Measurements from ENCODE around the gene TP53TG5. TPM values are rescaled to one million over a fixed set of nuclear protein-coding genes. Genes with fewer than 3 reads are reported as not detected.
A peak's percentile ranks its signal among the peaks of the same experiment; 100 is the strongest.

TP53TG5 gene
- total RNA-seq, 4 donors from 2014 or later: not detected

DNA sequence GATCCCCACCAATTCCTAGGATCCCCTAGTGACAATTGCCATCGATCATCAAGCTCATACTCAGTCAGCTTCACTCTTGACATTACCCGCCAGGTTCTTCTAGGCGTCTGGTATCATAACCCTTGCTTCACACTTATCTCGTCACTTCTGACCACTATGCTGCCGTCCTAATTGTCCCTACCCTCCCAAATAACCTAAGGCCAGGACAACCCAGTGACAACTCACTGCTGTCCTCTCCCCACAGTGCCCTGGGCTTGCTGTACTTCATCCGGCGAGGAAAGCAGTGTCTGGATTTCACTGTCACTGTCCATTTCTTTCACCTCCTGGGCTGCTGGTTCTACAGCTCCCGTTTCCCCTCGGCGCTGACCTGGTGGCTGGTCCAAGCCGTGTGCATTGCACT lies 11.5 kb downstream of the TP53TG5 start:
- TF ChIP-seq CTCF (IDR thresholded peaks at IDR 0.05 in 4 of 5, conservative IDR thresholded peaks at IDR 0.05 in 1 of 5) (no peak), POLR2A (IDR thresholded peaks at IDR 0.05) (no peak)
- no peak for DNase-seq
- in situ Hi-C loops (cut with MboI; ENCODE audit: low sequenced_read_pairs in 4 of 4): loop anchor here in 1 of 4 donors (25.0 kb wide), 1 partner anchor 1154 kb away; the partner anchor contains the start of gene OSER1

DNA sequence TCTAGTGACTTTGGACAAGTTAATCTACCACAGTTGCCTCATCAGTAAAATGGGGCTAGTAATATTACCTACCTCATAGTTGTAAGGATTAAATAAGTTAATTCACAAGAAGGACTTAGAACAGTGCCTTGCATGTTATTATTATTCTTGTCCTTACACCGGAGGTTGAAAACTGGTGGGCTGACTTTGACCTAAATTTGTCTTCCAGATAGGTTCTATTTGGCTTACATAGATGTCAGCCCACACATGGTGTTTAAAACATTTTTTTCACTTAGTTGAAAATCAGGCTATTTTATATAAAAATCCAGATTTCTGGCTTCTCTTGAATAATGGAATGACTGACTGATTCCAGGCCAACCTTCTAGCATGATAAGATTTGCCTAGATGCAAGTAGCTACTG lies 11.9 kb downstream of the TP53TG5 start:
- intact Hi-C loops (cut with DNase I; ENCODE audit: low total_unique reads) (no loop called here), in situ Hi-C loops (cut with MboI; ENCODE audit: low sequenced_read_pairs in 4 of 4) (loop anchor here in 1 of 4 donors (25.0 kb wide), 1 partner anchor 1154 kb away; the partner anchor contains the start of gene OSER1)
- TF ChIP-seq CTCF (IDR thresholded peaks at IDR 0.05 in 4 of 5, conservative IDR thresholded peaks at IDR 0.05 in 1 of 5): no peak
- no peak for TF ChIP-seq POLR2A (IDR thresholded peaks at IDR 0.05)
- peaks cover 8% of the 10 kb centered on the region in 2 donors for H3K4me1 ChIP-seq
- H3K9me3 ChIP-seq: no peaks in the 10 kb centered on the region
- H3K27ac ChIP-seq: no peak overlapping the region
- H3K4me3 ChIP-seq: no peak overlapping the region
- peaks cover 0 to 34% of the 10 kb centered on the region in 2 donors for H3K36me3 ChIP-seq
- DNase-seq (no peak), ATAC-seq (no peak)
- H3K27me3 ChIP-seq: no peaks in the 10 kb centered on the region

More for the DNA sequence above, 11.5 kb downstream of the TP53TG5 start:
- H3K27me3 ChIP-seq: no peaks in the 10 kb centered on the region
- no peak overlapping the region for H3K4me3 ChIP-seq
- intact Hi-C loops (cut with DNase I; ENCODE audit: low total_unique reads): no loop called here
- H3K9me3 ChIP-seq: no peaks in the 10 kb centered on the region
- H3K36me3 ChIP-seq: peaks cover 0 to 34% of the 10 kb centered on the region in 2 donors
- H3K4me1 ChIP-seq: peaks cover 8% of the 10 kb centered on the region in 2 donors
- H3K27ac ChIP-seq: no peak overlapping the region
- ATAC-seq: no peak

- in situ Hi-C loops (cut with MboI; ENCODE audit: low sequenced_read_pairs in 4 of 4) (loop anchor here in 1 of 4 donors (25.0 kb wide), 1 partner anchor 1153 kb away; the partner anchor contains the start of gene OSER1), intact Hi-C loops (cut with DNase I; ENCODE audit: low total_unique reads) (no loop called here)
- H3K27me3 ChIP-seq: no peaks in the 10 kb centered on the region
- DNase-seq (no peak), ATAC-seq (no peak)
- peaks cover 8% of the 10 kb centered on the region in 2 donors for H3K4me1 ChIP-seq
- H3K4me3 ChIP-seq: no peak overlapping the region
- H3K9me3 ChIP-seq: no peaks in the 10 kb centered on the region
- H3K36me3 ChIP-seq: peaks cover 0 to 34% of the 10 kb centered on the region in 2 donors
- TF ChIP-seq POLR2A (IDR thresholded peaks at IDR 0.05) (no peak), CTCF (IDR thresholded peaks at IDR 0.05 in 4 of 5, conservative IDR thresholded peaks at IDR 0.05 in 1 of 5) (no peak)
- H3K27ac ChIP-seq: peak overlapping the region in 1 of 4 donors; percentile 2
Observed at GRCh38 chr20:45365444-45365970, 12.6 kb downstream of the TP53TG5 start.

GRCh38 chr20:45363611-45364492 lies 14.3 kb downstream of the TP53TG5 start:
- Histone ChIP-seq H3K27ac (peak overlapping the region; percentile 94 to 99 (median 96)), H3K4me3 (peak overlapping the region; percentile 66 to 86 (median 75)), H3K27me3 (no peaks in the 10 kb centered on the region), H3K36me3 (peaks cover 0 to 34% of the 10 kb centered on the region in 2 donors), H3K9me3 (no peaks in the 10 kb centered on the region), H3K4me1 (peaks cover 22% of the 10 kb centered on the region in 2 donors)
- in situ Hi-C loops (cut with MboI; ENCODE audit: low sequenced_read_pairs in 4 of 4): loop anchor here in 1 of 4 donors (5.0 to 25.0 kb wide), 2 partner anchors 73 to 1152 kb away; partner anchors contain the start of gene OSER1
- ATAC-seq (no peak), DNase-seq (no peak)
- intact Hi-C loops (cut with DNase I; ENCODE audit: low total_unique reads): loop anchor here (1.0 to 5.0 kb wide), 4 partner anchors 41 to 428 kb away; partner anchors contain the start of genes DNTTIP1 and WFDC3
- TF ChIP-seq POLR2A (IDR thresholded peaks at IDR 0.05) (no peak), CTCF (IDR thresholded peaks at IDR 0.05 in 4 of 5, conservative IDR thresholded peaks at IDR 0.05 in 1 of 5) (no peak)

Measured in gastrocnemius medialis (tissue), 4 donors.